Measurements from ENCODE around the gene SLC6A7.

- TF ChIP-seq EP300 (IDR thresholded peaks at IDR 0.05): no peak
- no peak for TF ChIP-seq CTCF (IDR thresholded peaks at IDR 0.05)
- TF ChIP-seq POLR2A (IDR thresholded peaks at IDR 0.05): no peak
These were observed 536 bp upstream of the SLC6A7 start for GRCh38 chr5:150189326-150189725.

Measured in gastroesophageal sphincter (tissue), 3 donors.